Suppressor macrophage (primary cell): ENCODE data around the gene AIG1.
A peak's percentile ranks its signal among the peaks of the same experiment; 100 is the strongest.
"Not testable (repeated sequence)": the region's sequence is repeated elsewhere in the genome, so short reads cannot be mapped to it uniquely, and the experiment has no call there.

Source experiments
- DNase-seq, 4 experiments: peaks; one replicate each; pipeline ENCODE4 v3.0.0-alpha.2; 2020 to 2022

The AIG1 gene

DNA sequence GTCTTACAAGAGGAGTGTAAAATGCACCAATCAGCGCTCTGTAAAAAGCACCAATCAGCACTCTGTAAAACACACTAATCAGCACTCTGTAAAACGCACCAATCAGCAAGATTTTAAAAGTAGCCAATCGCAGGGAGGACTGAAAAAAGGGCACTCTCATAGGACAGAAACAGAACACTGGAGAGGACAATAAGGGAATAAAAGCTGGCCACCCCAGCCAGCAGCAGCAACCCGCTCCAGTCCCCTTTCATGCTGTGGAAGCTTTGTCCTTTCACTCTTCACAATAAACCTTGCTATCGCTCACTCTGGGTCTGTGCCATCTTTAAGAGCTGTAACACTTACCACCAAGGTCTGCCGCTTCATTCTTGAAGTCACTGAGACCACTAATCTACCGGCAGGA lies 1.7 kb upstream of the AIG1 start:
- DNase-seq: no peak

DNA sequence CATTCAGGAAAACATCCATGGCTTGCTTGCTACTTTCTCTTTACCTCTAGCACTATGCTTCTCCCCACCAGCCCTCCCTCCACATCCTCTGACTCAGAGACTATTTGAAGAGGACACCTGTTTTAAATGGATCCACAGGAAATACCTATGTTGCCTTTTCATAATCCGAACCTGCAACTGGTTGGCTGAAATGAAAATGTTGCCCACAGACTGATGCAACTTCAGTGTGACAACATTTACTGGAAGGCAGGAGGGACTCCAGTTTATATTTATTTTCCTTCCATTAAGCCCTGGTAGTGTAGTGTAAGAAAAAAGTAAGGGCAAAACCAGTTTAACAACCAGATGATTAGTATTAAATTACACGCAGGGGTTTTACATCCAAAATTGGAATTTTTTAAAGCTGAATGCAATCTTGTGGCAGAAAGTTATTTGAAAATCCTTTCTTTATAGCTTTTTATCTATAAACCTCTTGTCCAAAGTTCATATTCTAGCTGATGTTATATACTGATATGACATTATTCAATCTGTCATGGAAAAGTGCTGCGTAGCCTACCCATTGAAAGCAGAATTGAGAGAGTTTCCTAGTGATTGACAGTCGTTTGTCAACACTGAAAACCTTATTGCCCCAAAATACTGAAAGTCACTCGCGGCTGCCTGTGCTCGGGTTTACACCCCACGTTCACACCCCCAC lies 881 bp upstream of the AIG1 start:
- DNase-seq: peak in 2 of 4 experiments; percentile 13 to 16

DNA sequence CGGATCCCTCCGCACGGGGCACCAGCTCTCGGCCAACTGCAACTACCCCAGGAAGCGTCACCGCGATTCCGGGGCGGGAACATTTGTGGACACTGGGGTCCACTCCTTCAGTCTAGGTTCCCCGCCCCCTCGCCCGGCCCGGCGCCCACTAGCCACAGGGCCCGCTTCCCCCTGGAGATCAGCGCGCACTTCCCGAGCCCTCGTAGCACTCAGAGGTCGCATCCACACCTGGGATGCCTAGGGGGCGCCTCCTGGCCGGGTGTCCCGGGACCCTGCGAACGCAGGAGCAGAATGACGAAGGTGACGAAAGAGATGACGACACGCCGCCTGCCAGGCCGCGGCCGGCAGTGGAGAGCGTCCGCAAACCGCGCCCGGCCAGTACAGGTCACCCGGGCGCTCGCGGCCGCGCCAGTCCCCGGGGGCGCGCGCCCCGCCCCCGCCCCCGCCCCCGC lies 309 bp upstream of the AIG1 start:
- peak; percentile 83 to 91 (median 87) for DNase-seq

DNA sequence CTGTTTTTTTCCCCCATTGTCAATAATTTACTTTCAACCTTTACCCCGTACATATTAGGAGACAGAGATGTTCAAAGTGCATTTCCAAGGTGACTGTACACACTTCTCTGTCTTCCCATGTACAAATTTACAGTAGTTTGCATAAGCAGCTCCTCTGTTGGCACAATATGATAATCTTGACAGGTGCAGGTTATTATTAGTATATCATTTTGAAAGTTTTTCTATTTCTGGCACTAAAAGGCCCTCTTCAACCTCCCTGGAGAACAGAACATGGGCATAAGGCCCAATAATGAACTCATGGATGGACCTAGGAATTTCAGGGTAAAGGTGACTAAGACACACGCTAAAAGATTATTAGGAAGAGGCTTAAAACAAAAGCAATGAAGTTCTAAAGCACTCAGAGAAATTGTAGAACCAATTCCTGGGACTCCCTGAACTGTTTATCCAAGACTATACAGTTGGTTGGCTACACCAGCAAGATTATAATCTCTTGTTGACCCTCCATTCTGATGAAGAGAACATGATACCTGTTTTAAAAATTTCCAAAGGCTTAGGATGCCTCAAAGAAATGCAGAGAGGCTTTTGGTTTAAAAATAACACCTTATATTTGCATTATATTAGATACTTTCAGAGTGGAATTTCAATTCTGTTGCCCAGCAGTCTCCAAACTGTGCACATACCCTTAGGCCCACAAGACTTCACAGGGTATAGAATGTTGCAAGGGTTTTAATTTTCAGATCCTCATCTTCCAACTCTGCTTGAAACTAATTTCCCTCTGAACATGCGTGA lies 1.1 kb downstream of the AIG1 start:
- peak in 3 of 4 experiments; percentile 6 to 37 (median 31) for DNase-seq

DNA sequence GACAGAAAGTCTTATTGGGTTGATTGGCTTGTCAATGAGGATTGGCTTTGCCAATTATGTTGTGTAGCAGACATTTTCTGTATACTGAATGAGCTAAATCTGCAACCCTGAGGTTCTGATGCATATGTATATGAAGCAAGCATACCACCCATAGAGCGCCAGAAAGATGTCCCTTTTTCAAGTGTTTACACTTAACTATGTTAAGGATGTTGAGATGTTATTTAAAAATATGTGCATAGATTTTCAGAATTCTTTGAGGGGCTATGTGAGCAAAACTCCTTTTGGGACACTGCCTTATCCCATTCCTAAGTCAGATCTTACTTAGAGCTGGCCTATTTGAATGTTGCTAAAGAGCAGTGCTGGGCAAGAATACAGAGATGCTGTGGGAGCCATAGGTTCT lies 1.9 kb downstream of the AIG1 start:
- no peak for DNase-seq

DNA sequence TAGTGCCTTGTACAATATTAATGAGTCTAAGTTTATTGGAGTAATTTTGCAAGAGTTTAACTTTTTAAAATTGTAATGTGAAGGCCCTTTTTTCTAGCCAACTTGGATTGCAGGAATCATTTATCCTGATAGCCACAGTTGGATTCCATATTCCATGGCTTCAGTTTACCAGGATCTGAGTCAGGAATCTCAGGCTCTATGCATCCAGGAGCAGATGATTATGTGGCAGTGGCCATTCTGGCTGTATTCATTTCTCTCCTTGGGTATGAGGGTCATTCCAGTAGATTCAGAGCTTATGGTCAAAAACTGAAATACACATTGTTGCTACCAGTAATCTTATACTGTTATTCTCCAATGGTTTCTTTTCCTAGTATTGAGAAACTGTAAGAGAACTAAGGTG lies 2.9 kb downstream of the AIG1 start:
- no peak for DNase-seq

DNA sequence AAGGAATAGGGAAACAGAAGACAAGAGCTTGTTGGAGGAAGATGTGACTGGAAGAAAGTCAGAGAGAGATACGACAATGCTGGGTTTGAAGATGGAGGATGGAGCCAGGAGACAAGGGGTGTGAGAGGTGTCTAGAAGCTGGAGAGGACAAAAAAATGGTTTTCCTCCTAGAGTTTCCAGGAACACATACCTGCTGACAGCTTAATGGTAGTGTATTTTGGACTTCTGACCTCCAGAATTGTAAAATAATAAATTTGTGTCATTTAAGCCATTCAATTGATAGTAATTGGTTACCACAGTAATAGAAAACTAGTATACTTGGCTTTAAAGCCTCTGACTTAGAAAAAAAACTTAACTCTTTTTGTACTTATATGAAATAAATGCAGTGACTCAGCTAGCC lies 3.6 kb downstream of the AIG1 start:
- no peak for DNase-seq

DNA sequence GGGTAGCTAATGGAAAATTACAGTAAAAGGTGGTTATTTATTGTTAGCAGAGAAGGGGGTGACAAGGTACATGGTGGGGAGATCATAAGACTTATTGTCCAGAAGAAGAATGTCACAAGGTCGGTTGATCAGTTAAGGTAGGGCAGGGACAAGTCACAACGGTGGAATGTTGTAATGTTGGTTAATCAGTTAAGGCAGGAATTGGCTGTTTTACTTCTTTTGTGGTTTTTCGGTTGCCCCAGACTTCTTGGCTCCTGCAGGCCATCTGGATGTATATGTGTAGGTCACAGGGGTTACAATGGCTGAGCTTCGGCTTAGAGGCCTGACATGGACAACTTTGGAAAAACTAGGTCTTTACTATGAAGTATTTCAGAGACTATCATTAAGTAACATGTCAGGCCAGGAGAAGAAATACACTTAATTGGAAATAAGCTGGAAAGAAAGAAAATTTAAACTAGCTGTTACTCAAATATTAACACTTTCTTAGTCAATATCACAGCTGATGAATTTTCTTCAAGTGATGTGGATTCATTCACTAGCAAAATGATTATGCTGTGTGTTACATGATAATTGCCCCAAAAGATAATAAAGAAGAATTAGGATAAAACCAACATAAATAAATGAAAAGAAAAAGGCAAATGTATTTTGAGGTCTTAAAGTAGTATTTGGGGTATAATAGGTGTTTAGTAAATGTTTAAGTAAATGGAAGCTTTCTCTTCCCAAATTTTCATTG lies 4.4 kb downstream of the AIG1 start:
- no peak for DNase-seq

DNA sequence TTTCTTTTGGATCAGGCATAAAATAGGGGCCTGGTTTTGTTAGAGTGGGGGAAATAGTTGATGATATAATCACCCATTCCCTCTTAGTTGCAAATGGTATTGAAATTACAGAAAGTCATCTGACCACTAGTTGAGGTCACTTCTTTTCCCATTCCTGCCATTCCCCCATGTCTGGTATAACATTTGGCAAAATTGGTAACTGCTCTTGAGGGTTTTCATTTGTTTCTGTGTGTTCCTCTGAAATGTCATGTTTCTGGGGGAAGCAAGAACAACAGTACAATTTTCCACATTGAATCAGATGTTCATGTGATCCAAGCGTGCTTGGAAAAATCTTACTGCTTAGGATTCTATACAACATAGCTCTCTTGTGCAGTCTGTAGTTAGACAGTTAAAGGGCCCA lies 7.3 kb downstream of the AIG1 start:
- DNase-seq: no peak

DNA sequence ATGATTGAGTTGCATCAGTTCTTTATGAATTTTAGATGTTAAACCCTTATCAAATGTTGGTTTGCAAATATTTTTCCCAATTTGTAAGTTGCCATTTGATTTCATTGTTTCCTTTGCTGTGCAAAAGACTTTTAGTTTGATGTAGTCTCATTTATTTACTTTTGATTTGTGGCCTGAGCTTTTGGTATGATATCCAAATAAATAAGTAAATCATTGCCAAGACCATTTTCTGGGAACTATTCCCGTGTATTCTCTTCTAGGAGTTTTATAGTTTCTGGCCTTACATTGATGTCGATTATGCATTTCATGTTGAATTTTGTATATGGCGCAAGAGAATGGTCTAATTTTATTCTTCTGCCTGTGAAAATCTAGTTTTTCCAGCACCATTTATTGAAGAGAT lies 13.4 kb downstream of the AIG1 start:
- no peak for DNase-seq

DNA sequence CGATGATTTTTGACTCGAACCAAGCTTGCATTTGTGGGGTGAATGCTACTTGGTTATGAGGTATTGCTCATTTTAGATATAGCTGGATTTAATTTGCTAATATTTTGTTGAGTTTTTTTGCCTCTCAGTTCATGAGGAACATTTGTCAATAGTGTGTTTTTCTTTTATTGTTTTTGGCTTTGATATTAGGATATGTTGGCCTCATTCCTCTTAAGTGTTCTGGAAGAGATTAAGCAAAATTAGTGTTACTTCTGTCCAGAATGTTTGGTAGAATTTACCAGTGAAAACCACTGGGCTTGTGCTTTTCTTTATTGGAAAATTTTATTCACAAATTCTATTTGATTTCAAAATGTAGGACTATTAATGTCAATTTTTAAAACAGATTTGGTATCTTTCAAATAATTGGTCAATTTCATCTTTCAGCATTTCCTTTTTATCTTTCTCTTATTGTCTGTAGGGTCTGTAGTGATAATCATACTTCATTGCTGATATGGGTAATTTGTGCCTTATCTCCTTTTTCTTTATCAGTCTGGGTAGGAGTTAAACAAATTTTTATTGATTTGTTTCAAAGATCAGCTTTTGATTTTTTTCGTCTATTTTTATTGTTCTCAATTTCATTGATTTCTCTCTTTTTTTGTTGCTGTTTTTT lies 14.1 kb downstream of the AIG1 start:
- no peak for DNase-seq

DNA sequence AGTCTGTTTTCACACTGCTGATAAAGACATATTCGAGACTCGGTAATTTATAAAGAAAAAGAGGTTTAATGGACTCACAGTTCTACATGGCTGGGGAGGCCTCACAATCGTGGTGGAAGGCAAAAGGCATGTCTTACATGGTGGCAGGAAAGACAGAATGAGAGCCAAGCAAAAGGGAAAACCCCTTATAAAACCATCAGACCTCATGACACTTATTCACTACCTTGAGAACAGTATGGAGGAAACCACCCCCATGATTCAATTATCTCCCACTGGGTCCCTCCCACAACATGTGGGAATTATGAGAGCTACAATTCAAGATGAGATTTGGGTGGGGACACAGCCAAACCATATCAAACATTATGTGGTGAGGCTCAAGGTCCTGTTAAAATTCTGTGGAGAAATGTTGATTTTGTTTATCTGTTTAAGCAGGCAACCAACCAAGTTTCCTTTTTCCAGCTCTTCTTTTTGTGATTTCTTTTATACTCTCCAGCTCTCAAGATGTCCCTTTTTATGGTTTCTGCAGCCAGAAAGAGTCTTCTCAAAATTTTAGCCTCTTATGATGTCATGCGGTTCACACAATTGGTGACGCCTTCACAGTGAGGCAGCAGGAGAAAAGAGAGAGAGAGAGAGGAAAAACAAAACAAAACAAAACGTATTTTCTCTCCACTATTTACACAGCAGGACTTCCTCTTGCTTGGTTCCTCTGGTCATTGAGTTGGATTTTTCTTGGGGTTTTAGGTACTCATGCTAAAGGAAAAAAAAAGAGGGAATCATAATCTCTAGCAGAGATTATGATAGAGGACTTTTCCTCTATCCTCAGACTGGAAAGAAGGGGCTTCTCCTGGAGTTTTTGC lies 18.0 kb downstream of the AIG1 start:
- DNase-seq: no peak

DNA sequence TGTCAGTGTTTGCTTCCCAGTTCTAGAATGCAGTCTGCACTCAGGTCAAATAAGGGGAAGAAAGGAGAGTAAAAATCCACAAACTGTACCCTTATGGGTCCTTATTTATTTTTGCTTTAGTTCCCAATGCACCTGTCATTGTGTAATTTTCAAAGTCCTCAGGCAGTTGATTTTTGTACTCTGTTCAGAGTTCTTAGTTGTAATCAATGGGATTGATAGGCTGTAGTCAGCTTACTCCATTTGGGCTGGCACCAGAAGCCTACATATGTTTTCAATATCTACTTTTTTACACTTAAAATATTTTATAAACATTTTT lies 18.6 kb downstream of the AIG1 start:
- no peak for DNase-seq

DNA sequence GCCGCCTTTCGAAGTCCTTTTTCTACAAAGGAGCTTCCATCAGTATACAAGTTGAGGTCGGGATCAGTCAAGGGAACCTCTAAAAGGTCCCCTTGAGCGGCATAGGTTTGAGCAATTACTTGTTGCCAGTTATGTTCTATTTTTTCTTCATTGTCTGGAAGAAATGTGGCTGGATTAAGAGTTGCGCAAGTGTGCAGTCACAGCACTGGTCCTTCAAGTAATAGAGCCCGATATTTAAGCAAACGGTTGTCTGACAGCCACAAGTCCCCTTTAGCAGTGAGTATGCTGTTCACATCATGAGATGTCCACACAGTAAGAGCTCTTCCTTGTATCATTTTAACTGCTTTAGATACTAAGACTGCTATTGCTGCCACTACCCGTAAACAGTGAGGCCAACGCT lies 21.6 kb downstream of the AIG1 start:
- DNase-seq: not testable (repeated sequence)

DNA sequence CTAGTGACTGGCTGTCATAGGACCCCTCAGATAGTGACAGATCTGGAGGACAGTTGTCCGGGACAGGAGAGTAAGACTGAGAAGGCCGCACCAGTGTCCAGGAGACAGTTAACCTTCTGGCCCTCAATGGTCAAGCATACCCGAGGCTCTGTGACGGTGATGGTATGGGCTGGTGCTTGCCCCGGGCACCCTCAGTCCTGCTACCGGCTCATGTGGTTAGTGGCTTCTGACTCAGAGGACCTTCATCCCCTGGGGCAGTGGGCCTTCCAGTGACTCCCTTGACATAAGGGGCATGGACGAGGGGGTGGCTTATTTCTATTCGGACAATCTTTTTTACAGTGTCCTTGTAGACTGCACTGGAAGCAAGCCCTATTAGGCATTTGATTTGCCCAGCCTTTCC lies 23.3 kb downstream of the AIG1 start:
- DNase-seq: not testable (repeated sequence)

DNA sequence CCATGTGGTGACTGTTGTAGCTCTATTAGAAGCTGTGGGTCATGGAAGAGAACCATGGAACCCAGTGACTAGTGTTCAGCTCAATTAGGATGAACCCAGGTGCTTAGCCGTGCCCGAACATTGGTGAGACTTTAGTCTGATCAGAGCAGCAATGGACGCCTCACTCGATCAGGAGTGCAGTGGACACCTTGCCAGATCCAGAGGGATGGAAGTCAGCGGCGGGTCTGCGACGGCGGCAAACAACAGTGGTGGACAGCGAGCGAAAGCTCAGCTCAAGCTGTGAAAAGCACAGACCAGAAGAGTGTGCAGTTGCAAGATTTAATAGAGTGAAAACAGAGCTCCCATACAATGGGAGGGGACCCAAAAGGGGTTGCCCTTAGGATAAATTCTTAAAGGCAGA lies 26.6 kb downstream of the AIG1 start:
- not testable (repeated sequence) for DNase-seq

DNA sequence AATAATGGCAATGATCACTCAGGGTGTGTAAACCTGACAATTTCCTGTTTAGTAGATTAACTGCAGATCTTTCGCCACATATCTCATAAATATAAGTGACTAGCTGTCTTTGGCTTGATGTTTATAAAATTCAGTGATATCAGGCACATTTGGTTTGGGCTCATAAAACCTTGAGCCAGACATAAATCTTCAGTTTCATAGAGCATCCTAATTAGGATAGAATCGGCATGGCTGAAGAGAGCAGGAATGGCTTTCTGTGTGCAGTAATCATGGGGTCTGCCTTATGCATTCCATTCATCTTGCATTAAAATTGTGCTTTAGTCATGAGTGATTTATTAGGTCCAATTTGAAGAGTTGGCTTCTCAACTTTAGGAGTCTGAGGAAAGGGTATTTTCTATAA lies 27.2 kb downstream of the AIG1 start:
- no peak for DNase-seq

DNA sequence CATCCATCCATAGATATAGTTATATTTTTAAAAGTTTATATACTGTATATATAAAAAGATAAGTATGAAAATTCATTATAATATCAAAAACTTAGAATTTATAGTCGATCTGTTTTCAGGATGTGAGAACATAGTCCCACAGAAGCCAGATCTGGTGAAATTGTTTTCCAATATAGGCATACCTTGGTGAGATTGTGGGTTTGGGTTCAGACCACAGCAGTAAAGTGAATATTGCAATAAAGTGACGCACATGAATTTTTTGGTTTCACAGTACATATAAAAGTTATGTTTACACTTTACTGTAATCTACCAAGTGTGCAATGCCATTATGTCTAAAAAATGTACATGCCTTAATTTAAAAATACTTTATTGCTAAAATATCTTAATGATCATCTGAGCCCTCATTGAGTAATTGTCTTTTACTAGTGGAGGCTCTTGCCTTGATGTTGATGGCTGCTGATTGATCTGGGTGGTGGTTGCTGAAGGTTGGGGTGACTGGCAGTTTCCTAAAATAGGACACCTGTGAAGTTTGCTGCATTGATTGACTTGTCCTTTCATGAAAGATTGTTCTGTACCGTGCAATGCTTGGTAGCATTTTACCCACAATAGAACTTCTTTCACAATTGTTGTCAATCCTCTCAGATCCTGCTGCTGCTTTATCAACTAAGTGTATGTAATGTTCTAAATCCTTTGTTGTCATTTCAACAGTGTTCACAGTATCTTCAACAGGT lies 29.8 kb downstream of the AIG1 start:
- no peak for DNase-seq

DNA sequence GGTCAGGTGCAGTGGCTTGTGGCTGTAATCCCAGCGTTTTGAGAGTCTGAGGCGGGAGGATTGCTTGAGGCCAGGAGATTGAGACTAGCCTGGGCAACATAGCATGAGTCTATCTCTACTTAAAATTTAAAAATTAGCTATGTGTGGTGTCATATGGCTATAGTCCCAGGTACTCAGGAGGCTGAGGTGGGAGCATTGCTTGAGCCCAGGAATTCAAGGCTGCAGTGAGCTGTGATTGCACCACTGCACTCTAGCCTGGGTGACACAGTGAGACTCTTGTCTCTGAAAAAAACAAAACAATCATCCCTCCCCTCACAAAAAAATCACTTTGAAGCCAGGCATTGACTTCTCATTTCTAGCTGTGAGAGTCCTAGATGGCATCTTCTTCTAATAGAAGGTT lies 32.1 kb downstream of the AIG1 start:
- DNase-seq: no peak

DNA sequence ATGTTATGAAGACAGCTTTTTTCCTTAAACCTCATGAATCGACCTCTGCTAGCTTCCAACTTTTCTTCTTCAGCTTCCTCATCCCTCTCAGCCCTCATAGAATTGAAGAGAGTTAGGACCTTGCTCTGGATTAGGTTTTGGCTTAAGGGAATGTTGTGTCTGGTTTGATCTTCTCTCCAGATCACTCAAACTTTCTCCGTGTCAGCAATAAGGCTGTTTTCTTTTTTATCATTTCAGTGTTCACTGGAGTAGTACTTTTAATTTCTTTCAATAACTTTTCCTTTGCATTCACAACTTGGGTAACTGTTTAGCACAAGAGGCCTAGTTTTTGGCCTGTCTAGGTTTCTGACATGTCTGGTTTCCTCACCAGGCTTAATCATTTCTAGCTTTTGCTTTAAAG lies 32.6 kb downstream of the AIG1 start:
- DNase-seq: no peak

DNA sequence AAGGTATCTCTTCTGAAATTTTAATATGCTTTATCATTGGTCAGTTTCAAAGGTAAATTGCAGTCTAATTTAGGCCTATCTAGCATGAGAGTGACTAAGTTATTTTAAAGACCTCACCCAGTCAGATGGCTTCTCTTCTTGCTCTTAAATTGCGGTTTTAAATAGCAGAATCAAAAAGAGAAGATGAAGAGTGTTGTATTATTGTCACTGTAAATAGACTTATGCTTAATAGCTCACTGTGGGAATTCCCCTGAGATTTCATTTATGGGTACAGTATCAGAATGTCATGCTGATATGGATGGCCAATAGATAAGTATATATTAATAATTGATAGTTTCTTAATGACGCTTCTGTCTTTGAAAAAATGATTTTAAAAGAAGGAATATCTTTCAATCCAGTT lies 35.7 kb downstream of the AIG1 start:
- no peak for DNase-seq
